ENCODE measurements around the gene TMCC2. TPM values are rescaled to one million over a fixed set of nuclear protein-coding genes. Genes with fewer than 3 reads are reported as not detected.

TMCC2 gene
- total and polyA plus RNA-seq, 2 of the 4 experiments (the other 2 are of a cell fraction) = 2.0 to 4.2 TPM

DNA sequence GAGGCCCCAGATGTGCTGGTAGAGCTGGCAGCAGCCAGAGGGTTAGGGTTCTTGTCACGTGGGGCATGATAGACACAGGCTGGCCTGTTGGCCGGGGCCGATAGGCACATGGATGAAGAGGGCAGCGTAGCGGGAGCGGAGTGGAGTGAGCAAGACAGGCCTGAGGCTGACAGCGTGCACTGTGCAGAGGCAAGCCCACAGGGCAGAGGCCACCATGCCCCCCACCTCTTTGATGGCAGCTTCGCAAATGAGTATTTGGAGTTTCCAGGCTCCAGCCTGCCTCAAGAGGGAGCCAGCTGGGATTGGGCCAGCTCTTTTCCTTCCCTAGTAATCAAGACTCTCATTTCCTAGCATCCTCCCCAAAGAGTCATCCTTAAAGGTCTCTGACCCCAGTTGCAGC, 43.5 kb downstream of the TMCC2 start:
- Histone ChIP-seq H3K4me2 (ENCODE audit: low read depth, low read length) (no peak overlapping the region), H2AFZ (replicated peaks; ENCODE audit: low read length, poor library complexity) (peak overlapping the region; percentile 56), H2BK5ac (ENCODE audit: low read depth, low read length, poor library complexity, severe bottlenecking) (no peak overlapping the region), H4K91ac (ENCODE audit: insufficient read depth, low read depth, low read length) (no peak overlapping the region), H3K4me1 (ENCODE audit: control insufficient read depth, insufficient read depth, low read length) (peaks cover 15% of the 10 kb centered on the region), H3K18ac (ENCODE audit: low read depth, low read length) (no peak overlapping the region), H2BK120ac (ENCODE audit: low read depth, low read length) (no peak overlapping the region; the same call in 1 of the 2 replicates), H3K4ac (ENCODE audit: low read depth, low read length) (peak overlapping the region; percentile 36), H4K20me1 (ENCODE audit: insufficient read depth, low read length) (no peaks in the 10 kb centered on the region), H3K36me3 (ENCODE audit: control insufficient read depth, insufficient read depth, low read length) (peaks cover 2% of the 10 kb centered on the region; the same call in 1 of the 2 replicates), H2BK15ac (ENCODE audit: low read depth, low read length) (no peak overlapping the region), H3K9me3 (ENCODE audit: control insufficient read depth, insufficient read depth, low read length) (no peaks in the 10 kb centered on the region), H3K56ac (ENCODE audit: extremely low read depth, insufficient read depth, low read length) (no peak overlapping the region), H2AK5ac (ENCODE audit: low read depth, low read length) (peak overlapping the region; percentile 92), H3K9me1 (ENCODE audit: insufficient read depth, low read length) (peaks cover 11% of the 10 kb centered on the region), H3K27me3 (ENCODE audit: control insufficient read depth, insufficient read depth, low read length) (no peaks in the 10 kb centered on the region), H3K14ac (replicated peaks; ENCODE audit: low read depth, low read length) (no peak overlapping the region), H3K9ac (ENCODE audit: low read depth, low read length) (no peak overlapping the region), H4K8ac (ENCODE audit: low read depth in 2 of 2, low read length in 2 of 2) (no peak overlapping the region), H3K23ac (ENCODE audit: low read depth, low read length) (no peak overlapping the region), H3K79me1 (ENCODE audit: low read depth in 1 of 2, low read length in 2 of 2) (peaks cover 3% of the 10 kb centered on the region in 2 experiments; a peak in 2 of 4 replicates), H3K4me3 (ENCODE audit: insufficient read depth, low read depth, low read length) (no peak overlapping the region), H4K5ac (ENCODE audit: low read depth, low read length) (no peak overlapping the region), H3K27ac (ENCODE audit: insufficient read depth, low read length) (no peak overlapping the region), H2BK20ac (ENCODE audit: low read depth, low read length) (no peak overlapping the region), H2AK9ac (replicated peaks; ENCODE audit: low read depth, low read length, poor library complexity) (peak overlapping the region; percentile 42)
- in situ Hi-C loops (cut with MboI; ENCODE audit: low sequenced_read_pairs) (loop anchor here (10.0 to 25.0 kb wide), 2 partner anchors 214 to 459 kb away; no protein-coding TSS in a partner anchor), dilution Hi-C loops (cut with HindIII; ENCODE audit: low sequenced_read_pairs, unreplicated experiment) (no loop called here), intact Hi-C loops (cut with micrococcal nuclease) (loop anchor here (5.0 kb wide), 1 partner anchor 161 kb away; no protein-coding TSS in a partner anchor)
- TF ChIP-seq, protein P1, sequence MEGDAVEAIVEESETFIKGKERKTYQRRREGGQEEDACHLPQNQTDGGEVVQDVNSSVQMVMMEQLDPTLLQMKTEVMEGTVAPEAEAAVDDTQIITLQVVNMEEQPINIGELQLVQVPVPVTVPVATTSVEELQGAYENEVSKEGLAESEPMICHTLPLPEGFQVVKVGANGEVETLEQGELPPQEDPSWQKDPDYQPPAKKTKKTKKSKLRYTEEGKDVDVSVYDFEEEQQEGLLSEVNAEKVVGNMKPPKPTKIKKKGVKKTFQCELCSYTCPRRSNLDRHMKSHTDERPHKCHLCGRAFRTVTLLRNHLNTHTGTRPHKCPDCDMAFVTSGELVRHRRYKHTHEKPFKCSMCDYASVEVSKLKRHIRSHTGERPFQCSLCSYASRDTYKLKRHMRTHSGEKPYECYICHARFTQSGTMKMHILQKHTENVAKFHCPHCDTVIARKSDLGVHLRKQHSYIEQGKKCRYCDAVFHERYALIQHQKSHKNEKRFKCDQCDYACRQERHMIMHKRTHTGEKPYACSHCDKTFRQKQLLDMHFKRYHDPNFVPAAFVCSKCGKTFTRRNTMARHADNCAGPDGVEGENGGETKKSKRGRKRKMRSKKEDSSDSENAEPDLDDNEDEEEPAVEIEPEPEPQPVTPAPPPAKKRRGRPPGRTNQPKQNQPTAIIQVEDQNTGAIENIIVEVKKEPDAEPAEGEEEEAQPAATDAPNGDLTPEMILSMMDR (conservative IDR thresholded peaks at IDR 0.05; ENCODE audit: low read depth, low read length) = peak; percentile 28; the same call in 1 of the 2 replicates
- no peak for TF ChIP-seq SMC3 (IDR thresholded peaks at IDR 0.05; ENCODE audit: low read depth, low read length)
- TF ChIP-seq MAZ (IDR thresholded peaks at IDR 0.05; ENCODE audit: borderline replicate concordance, low read depth, low read length) = no peak
- no peak for TF ChIP-seq RAD21 (IDR thresholded peaks at IDR 0.05; ENCODE audit: low read length)
- WGBS, 2 experiments (ENCODE audit: extremely low coverage in 2 of 2, insufficient read length in 1 of 2) = 85% methylated on average over 5 of the region's 8 CpGs; no CpG with 5 or more reads in 1 of the 2 experiments
- DNase-seq (peak; percentile 64), ATAC-seq (ENCODE audit: low read depth) (peak; percentile 16)
- ChIA-PET POLR2A (ENCODE audit: unreplicated experiment) (no interaction called here), CTCF (interaction anchor here (0.6 to 3.5 kb wide), 12 partner anchors 9 to 214 kb away, joined by 3 to 35 read pairs (median 3); no protein-coding TSS in a partner anchor)
- BruUV-seq (replicated peaks) = no TSS peak
